HG02943 (cell line): Measurements from ENCODE around the gene CEP170B.
"Not testable (repeated sequence)": the region's sequence is repeated elsewhere in the genome, so short reads cannot be mapped to it uniquely, and the experiment has no call there.

Experiments
- ATAC-seq: cut with Tn5 transposase; IDR thresholded peaks from one replicate; pipeline ENCODE4 v1.9.1; 2021; ENCODE audit warnings: mild to moderate bottlenecking, low read depth, moderate library complexity; ENCODE audit not compliant: unreplicated experiment

Gene CEP170B

DNA sequence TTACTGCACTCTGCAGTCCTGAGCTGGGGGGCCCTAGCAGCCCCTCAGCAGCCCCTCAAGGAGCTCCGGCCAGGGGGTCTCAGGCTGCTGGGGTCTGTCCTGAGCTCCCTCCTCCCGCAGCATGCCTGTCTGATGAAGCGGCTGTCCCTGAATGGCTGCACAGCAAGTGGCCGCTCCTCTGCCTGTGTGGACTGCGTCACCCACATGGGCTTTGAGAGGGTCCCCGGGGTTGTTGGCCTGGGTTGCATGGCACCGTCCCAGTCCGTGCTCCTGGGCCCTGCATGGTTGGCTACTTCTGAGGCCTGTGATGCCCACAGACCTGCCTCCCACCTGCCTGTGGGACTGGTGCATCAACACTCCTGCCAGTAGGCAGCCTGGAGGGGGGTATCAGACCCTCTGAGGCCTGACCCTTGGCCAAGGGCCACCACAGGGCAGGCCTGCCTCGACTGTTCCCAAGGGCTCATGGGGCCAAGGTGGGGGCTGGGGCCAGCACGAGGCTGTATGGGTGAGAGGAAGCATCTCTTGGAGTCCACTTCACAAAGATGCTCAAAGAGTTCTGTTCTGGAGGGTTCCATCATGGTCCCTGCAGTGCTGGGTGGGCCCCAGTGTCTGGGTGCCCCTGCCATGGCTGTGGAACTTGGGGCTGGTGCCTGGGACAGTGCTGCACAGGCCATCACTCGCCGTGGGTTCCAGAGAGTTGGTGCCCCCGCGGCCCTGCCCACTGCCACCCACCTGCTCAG lies 12.2 kb downstream of the CEP170B start:
- ATAC-seq: no peak

- no peak for ATAC-seq
Observed at GRCh38 chr14:104877806-104878550, 12.9 kb downstream of the CEP170B start.

GRCh38 chr14:104878582-104878981 lies 13.5 kb downstream of the CEP170B start:
- no peak for ATAC-seq

GRCh38 chr14:104879201-104879982 lies 14.3 kb downstream of the CEP170B start:
- ATAC-seq: no peak

- no peak for ATAC-seq
Observed at GRCh38 chr14:104879983-104880565, 15.0 kb downstream of the CEP170B start.

DNA sequence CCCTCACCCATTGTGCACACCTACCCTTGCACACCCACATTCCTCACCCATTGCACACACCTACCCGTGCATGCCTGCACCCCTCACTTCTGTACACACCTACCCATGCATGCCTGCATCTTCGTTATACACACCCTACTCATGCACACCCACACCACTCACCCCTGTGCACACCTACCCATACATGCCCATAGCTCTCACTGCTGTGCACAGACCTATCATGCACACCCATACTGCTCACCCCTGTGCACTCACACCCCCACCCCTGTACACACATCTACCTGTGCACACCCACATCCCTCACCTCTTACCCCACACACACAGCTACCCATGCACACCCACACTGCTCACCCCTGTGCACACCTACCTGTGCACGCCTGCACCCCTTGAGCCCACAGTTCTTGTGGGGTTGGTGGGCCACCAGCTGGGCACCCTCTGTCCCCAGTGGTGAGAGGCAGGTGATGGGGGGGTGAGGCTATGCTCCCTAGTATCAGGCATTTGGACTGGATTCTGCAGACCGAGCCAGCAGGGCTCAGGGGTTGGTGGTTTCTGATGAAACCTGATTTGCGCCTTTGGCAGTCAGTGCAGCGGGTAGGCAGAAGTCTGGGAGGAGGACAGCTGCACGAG lies 15.6 kb downstream of the CEP170B start:
- no peak for ATAC-seq

DNA sequence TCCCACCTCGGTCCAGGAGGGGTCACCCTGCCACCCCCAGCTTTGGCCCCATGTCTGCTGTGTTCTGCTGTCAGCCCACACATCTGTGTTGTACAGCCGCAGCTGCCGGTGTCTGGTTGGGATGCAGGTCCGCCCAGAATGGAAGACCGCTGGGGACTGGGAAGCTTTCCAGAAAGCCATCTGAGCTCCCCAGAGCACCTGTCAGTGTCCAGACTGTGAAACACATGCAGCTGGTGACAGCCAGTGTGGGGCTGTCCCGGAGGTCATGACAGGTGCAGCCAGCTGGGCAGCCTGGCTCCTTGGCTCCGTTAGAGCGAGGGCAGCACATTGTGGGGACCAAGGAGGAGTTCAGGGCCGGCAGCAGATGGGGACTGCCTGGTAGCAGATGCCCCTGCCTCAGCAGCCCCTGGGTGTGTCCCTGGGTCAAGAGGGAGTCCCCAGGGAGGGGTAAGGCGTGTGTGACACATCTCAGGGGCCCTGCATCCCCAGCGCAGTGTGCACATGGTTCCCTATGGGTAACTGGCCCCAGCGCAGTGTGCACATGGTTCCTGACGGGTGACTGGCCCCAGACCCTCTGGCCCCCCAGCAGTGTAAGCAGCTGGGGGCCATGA lies 16.4 kb downstream of the CEP170B start:
- ATAC-seq: no peak

GRCh38 chr14:104882325-104882973 lies 17.4 kb downstream of the CEP170B start:
- no peak for ATAC-seq

- ATAC-seq: no peak
Observed at GRCh38 chr14:104882991-104883660, 18.1 kb downstream of the CEP170B start.

- no peak for ATAC-seq
Observed at GRCh38 chr14:104883681-104884361, 18.8 kb downstream of the CEP170B start.

GRCh38 chr14:104884381-104884780 lies 19.3 kb downstream of the CEP170B start:
- ATAC-seq: not testable (repeated sequence)

GRCh38 chr14:104885031-104885972 lies 20.2 kb downstream of the CEP170B start:
- no peak for ATAC-seq

GRCh38 chr14:104885973-104886689 lies 21.1 kb downstream of the CEP170B start:
- ATAC-seq: no peak

DNA sequence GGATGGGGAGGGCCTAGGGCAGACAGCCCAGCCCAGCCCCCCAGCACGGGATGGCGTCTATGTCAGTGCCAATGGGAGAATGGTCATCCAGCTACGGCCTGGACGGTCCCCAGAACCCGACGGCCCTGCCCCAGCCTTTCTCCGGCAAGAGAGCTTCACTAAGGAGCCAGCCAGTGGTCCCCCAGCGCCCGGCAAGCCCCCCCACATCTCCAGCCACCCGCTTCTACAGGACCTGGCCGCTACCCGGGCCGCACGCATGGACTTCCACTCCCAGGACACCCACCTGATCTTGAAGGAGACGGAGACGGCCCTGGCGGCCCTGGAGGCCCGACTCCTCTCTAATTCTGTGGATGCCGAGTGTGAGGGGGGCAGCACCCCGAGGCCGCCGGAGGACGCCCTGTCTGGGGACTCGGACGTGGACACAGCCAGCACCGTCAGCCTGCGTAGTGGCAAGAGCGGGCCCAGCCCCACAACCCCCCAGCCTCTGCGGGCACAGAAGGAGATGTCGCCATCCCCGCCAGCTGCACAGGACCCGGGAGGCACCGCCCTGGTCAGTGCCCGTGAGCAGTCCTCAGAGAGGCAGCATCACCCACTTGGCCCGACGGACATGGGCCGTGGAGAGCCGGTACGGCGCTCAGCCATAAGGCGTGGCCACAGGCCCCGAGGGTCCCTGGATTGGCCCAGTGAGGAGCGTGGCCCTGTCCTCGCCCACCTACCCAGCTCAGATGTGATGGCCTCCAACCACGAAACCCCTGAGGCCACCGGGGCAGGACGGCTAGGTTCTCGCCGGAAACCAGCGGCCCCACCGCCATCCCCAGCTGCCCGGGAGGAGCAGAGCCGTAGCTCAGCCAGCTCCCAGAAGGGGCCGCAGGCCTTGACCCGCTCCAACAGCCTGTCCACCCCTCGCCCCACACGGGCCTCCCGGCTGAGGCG lies 21.9 kb downstream of the CEP170B start:
- ATAC-seq: no peak

- ATAC-seq: no peak
Observed at GRCh38 chr14:104887623-104888488, 22.8 kb downstream of the CEP170B start.
